LNCaP clone FGC (cell line): Measurements from ENCODE around the gene TSR1.

Experiments
- DNase-seq: peaks from one replicate; pipeline ENCODE4 v3.0.0-alpha.2; 2011; ENCODE audit warnings: low read depth
- H3K4me3 ChIP-seq: 2 replicates; pipeline ENCODE4 v1.5.1; 2011; ENCODE audit warnings: mild to moderate bottlenecking, low read depth, low read length, control low read depth
- TF ChIP-seq, protein P1 (sequence below): IDR thresholded peaks from 2 replicates; pipeline ENCODE4 v1.5.1; 2012; ENCODE audit warnings: mild to moderate bottlenecking; ENCODE audit not compliant: control insufficient read depth, insufficient read depth; ENCODE audit errors: extremely low read depth

TSR1 gene

DNA sequence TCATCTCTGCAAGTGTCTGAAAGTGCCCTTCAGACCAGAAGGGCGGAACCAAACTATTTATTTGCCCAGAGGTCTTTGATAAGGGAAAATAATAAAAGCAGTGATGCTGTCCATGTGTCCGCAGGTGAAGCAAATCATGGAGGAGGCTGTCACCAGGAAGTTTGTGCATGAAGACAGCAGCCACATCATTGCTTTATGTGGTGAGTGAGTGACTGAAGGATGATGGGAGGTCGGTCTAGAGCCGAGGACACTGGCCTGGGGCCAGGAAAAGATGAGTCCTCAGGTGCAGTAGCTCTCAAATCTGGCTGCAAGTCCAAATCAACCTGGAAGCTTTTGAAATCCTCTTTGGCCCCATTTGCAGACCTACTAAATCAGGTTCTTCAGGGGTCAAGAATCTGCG is 7.2 kb upstream of the TSR1 start:
- no peak for DNase-seq
- no peak overlapping the region for H3K4me3 ChIP-seq
- TF ChIP-seq, protein P1, sequence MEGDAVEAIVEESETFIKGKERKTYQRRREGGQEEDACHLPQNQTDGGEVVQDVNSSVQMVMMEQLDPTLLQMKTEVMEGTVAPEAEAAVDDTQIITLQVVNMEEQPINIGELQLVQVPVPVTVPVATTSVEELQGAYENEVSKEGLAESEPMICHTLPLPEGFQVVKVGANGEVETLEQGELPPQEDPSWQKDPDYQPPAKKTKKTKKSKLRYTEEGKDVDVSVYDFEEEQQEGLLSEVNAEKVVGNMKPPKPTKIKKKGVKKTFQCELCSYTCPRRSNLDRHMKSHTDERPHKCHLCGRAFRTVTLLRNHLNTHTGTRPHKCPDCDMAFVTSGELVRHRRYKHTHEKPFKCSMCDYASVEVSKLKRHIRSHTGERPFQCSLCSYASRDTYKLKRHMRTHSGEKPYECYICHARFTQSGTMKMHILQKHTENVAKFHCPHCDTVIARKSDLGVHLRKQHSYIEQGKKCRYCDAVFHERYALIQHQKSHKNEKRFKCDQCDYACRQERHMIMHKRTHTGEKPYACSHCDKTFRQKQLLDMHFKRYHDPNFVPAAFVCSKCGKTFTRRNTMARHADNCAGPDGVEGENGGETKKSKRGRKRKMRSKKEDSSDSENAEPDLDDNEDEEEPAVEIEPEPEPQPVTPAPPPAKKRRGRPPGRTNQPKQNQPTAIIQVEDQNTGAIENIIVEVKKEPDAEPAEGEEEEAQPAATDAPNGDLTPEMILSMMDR, result no peak

DNA sequence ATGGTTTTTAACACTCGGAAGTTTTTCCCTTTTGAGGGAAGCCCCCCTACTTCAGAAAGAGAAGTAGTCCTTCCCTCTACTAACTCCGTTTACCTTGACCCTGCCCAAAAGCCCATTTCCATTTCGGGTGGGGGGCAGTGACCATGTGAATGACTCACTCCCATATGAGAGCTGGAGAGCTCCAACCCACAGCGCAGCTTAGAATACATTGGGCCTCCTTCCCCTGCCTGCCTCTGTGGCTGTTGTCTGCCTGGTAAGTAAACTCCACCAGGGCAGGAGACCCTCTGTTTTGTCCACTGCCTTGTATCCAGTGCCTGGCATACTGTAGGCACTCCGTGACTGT is 2.0 kb upstream of the TSR1 start:
- no peak for DNase-seq
- peak overlapping the region; percentile 98 for H3K4me3 ChIP-seq
- TF ChIP-seq, protein P1, result no peak

DNA sequence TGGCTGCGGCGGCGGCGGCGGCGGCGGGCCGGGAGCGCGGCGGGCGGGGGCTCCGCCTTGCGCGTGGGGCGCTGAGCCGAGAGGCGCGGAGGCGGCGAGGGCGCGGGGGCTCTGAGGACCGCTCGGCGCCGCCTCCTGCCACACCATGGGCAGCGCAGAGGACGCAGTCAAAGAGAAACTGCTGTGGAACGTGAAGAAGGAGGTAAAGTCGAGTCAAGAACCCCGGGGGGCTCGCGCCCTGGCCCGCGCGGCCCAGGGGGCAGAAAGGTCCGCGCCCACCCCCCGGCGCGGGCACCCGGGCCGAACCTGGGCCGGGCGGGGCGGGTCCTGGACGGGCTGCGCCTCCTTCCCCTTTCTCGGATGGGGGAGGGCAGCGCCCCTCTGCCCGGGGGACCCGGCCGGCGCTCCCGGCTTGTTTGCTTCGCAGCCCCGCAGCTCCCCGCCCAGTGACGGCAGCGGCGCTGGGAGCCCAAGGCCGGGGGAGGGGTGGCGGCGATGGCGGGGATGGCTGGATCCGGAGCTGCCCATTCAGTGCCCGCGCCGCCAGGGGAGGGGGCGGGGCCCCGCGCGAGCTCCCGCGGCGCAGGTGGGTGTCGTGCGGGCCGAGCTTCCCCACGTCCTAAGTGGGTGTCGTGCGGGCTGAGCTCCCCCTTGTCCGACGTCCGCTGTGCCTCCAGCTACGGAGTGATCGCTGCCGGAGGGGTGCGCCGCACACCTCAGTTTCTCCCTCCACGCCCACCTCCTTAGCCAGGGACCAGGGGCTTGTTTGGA is 1.5 kb upstream of the TSR1 start:
- TF ChIP-seq, protein P1, result no peak
- DNase-seq, result no peak
- peak overlapping the region; percentile 98 for H3K4me3 ChIP-seq

DNA sequence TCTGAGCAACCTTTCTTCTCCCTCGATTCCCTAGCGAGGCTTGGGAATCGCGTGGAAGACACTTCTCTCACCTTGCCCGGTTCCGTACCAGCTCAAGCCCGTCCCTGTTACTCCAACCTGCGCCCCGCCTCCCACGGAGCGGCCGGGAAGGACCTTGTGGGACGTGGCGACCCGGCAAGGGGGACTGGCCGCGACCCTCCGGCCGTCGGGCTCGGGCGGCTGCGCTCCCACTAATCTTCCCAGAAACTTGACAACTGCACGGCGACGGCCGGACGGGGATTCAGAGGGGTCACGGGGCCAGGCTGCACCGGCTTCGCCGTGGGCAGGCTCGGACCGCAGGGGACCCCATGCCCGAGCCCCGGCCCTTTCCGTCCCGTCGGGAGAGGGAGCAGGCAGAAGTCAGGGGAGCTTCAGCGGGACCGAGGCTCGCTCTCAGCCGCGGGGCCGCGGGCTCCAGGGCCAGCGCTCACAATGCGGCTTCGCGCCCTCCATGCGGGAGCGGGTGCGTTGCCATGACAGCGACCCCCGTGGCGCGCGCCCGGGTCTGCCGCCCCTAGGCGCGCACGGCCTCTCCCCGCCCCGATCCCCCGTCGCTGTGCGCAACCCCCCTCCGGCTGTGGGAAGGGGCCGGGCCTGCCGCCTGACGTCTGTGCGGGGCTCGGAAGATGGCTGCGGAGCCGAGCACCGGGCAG is 741 bp upstream of the TSR1 start, which contains the start of gene SGSM2:
SGSM2 (plus strand) TSS at position 650 of the 692 bp plus-strand sequence. CDS start 188 bp downstream, outside the sequence.
- TF ChIP-seq, protein P1, result no peak
- no peak for DNase-seq

DNA sequence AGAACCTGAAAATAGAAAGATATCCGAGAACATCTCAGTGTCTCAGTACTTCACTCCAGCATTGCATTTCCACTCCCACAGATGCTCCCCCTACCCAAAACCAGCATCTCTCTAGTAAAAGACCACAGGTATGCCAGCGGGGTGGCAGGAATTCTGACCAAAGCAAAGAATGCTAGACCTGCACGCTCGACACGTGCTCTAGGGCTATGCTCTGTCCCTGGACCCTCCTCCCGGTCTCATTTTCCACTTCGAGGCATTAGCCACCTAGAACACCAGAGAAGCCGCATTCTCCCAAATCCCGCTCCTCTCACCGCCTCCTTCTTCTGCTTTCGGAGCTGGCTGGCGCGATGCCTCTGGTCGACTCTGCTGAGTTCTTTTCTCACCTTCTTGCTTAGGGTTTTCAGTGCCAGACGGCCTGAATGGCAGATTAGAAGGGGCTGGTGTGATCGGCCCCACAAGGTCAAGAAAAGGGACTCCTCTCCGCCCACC is 487 bp downstream of the TSR1 start:
- H3K4me3 ChIP-seq, result peak overlapping the region; percentile 98
- TF ChIP-seq, protein P1, result no peak
- DNase-seq, result no peak

More for the DNA sequence above, 741 bp upstream of the TSR1 start, which contains the start of gene SGSM2:
- peak within 1 kb of the TSS; percentile 98 for H3K4me3 ChIP-seq

DNA sequence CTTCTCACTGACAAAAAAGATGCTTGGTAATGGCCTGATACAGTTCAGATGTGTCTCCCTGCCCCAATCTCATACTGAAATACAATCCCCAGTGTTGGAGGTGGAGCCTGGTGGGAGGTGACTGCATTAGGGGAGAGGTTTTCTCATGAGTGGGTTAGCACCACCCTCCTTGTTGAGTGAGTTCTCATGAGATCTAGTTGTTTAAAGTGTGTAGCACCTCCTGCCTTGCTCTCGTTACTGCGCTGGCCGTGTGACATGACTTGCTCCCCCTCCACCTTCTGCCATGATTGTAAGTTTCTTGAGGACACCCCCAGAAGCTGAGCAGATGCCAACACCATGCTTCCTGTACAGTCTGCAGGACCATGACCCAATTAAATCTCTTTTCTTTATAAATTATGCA is 5.0 kb downstream of the TSR1 start:
- H3K4me3 ChIP-seq, result no peak overlapping the region
- DNase-seq, result no peak
- TF ChIP-seq, protein P1, result no peak
